Measurements from ENCODE around the gene AOC3. TPM values are rescaled to one million over a fixed set of nuclear protein-coding genes. Genes with fewer than 3 reads are reported as not detected.

The AOC3 gene
- total and polyA plus RNA-seq, 2 of the 13 experiments (the other 11 are each of a cell fraction or from before 2014, with no cell fraction given), result 8.7 to 51.7 TPM

- TF ChIP-seq, protein P1, sequence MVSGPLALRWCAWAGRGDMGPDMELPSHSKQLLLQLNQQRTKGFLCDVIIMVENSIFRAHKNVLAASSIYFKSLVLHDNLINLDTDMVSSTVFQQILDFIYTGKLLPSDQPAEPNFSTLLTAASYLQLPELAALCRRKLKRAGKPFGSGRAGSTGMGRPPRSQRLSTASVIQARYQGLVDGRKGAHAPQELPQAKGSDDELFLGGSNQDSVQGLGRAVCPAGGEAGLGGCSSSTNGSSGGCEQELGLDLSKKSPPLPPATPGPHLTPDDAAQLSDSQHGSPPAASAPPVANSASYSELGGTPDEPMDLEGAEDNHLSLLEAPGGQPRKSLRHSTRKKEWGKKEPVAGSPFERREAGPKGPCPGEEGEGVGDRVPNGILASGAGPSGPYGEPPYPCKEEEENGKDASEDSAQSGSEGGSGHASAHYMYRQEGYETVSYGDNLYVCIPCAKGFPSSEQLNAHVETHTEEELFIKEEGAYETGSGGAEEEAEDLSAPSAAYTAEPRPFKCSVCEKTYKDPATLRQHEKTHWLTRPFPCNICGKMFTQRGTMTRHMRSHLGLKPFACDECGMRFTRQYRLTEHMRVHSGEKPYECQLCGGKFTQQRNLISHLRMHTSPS (CRISPR knock-in tag; IDR thresholded peaks at IDR 0.05; ENCODE audit: low read depth), result peak; percentile 70
- TF ChIP-seq REST (IDR thresholded peaks at IDR 0.05; ENCODE audit: borderline replicate concordance in 1 of 2, low read depth in 1 of 2, low read length in 2 of 2) (0 out of 4 replicates have a peak, but pooled peaks of 1 of the 2 experiments have one; percentile 40), ZNF724P (CRISPR knock-in tag; IDR thresholded peaks at IDR 0.05; ENCODE audit: borderline replicate concordance) (no peak), IKZF1 (IDR thresholded peaks at IDR 0.05) (no peak), ZNF441 (CRISPR knock-in tag; IDR thresholded peaks at IDR 0.05; ENCODE audit: borderline replicate concordance) (peak; percentile 65; the same call in 1 of the 2 replicates), ZNF121 (CRISPR knock-in tag; IDR thresholded peaks at IDR 0.05) (peak; percentile 55; the same call in 1 of the 2 replicates), ZFP36L2 (CRISPR knock-in tag; IDR thresholded peaks at IDR 0.05) (no peak), MBNL3 (CRISPR knock-in tag; conservative IDR thresholded peaks at IDR 0.05) (no peak), RBAK (CRISPR knock-in tag; IDR thresholded peaks at IDR 0.05) (peak; percentile 57; the same call in 1 of the 2 replicates), PHF21A (CRISPR knock-in tag; IDR thresholded peaks at IDR 0.05) (0 out of 2 replicates have a peak, but pooled peaks have one; percentile 53), ZNF557 (CRISPR knock-in tag; IDR thresholded peaks at IDR 0.05) (peak; percentile 87; the same call in 1 of the 2 replicates), ZNF766 (CRISPR knock-in tag; IDR thresholded peaks at IDR 0.05; ENCODE audit: borderline replicate concordance) (peak; percentile 90; the same call in 1 of the 2 replicates), ZNF329 (CRISPR knock-in tag; IDR thresholded peaks at IDR 0.05; ENCODE audit: low read depth) (peak; percentile 92), SAP130 (CRISPR knock-in tag; IDR thresholded peaks at IDR 0.05; ENCODE audit: low read depth) (peak; percentile 99), ZNF383 (CRISPR knock-in tag; IDR thresholded peaks at IDR 0.05; ENCODE audit: borderline replicate concordance) (peak; percentile 84; the same call in 1 of the 2 replicates), ZNF232 (CRISPR knock-in tag; IDR thresholded peaks at IDR 0.05; ENCODE audit: borderline replicate concordance) (peak; percentile 12; the same call in 1 of the 2 replicates), ZNF616 (CRISPR knock-in tag; IDR thresholded peaks at IDR 0.05; ENCODE audit: low read depth) (peak; percentile 86), BCL6 (CRISPR knock-in tag; IDR thresholded peaks at IDR 0.05) (peak; percentile 36; the same call in 1 of the 2 replicates), ETS1 (CRISPR knock-in tag; IDR thresholded peaks at IDR 0.05) (no peak; the same call in 1 of the 2 replicates), SALL2 (CRISPR knock-in tag; IDR thresholded peaks at IDR 0.05) (peak; percentile 99), ZSCAN31 (CRISPR knock-in tag; IDR thresholded peaks at IDR 0.05; ENCODE audit: low read depth) (peak; percentile 97)
- TF ChIP-seq, protein P2, sequence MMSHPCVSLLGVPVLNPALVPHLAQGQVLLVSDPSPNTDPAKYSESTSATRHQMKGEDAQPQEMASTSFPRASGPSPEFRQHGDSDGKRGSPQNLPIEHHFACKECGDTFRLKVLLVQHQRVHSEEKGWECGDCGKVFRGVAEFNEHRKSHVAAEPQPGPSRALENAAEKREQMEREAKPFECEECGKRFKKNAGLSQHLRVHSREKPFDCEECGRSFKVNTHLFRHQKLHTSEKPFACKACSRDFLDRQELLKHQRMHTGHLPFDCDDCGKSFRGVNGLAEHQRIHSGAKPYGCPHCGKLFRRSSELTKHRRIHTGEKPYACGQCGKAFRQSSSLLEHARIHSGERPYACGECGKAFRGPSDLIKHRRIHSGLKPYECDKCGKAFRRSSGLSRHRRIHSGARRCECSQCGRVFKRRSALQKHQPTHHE (CRISPR knock-in tag; IDR thresholded peaks at IDR 0.05; ENCODE audit: borderline replicate concordance), result peak; percentile 84
Observed at GRCh38 chr17:42832934-42833766, 17.8 kb upstream of the AOC3 start, which contains the start of gene PSME3 (continued).

Data from HepG2 (cell line).